Pancreas (tissue), 10 donors: Measurements from ENCODE around the gene MARVELD1. TPM values are rescaled to one million over a fixed set of nuclear protein-coding genes. Genes with fewer than 3 reads are reported as not detected.
A peak's percentile ranks its signal among the peaks of the same experiment; 100 is the strongest.

Experiments
- ATAC-seq, 4 donors: fragments of 200-7000 bp; cut with Tn5 transposase; one replicate each; pipeline versions ENCODE4 v1.8.0 to v1.9.1; 2020; ENCODE audit warnings: mild to moderate bottlenecking in 4 of 4, moderate library complexity in 4 of 4
- DNase-seq, 6 donors: peaks; one replicate each; pipeline ENCODE4 v3.0.0-alpha.2; 2020
- FAIRE-seq: peaks from 2 replicates; lab custom pipeline; 2012; peaks lifted over from hg19 to GRCh38; lab: Jason Lieb, UNC
- H3K27ac ChIP-seq, 4 donors: fragments of 200-600 bp; sonication (generic); 1 replicate in 3 of 4; 2 replicates in 1 of 4; pipeline versions ENCODE4 v1.5.0 to v1.8.0; 2020
- H3K27me3 ChIP-seq, 4 donors: fragments of 200-600 bp; one replicate each; pipeline ENCODE4 v1.8.0; 2021
- H3K36me3 ChIP-seq, 3 donors: fragments of 200-600 bp; sonication (generic) in 1 of 3; one replicate each; pipeline versions ENCODE4 v1.5.0 to v1.8.0; 2020 to 2021
- H3K4me1 ChIP-seq, 3 donors: fragments of 200-600 bp; one replicate each; pipeline ENCODE4 v1.8.0; 2021
- H3K4me3 ChIP-seq, 4 donors: fragments of 200-600 bp; sonication (generic) in 2 of 4; one replicate each; pipeline versions ENCODE4 v1.5.0 to v1.8.0; 2020 to 2021
- H3K9me3 ChIP-seq, 4 donors: fragments of 200-600 bp; one replicate each; pipeline ENCODE4 v1.8.0; 2021
- WGBS, 2 donors: extraction: QIAGEN DNeasy Blood & Tissue Kit; methylation state at CpG; one replicate each; pipeline ENCODE4 v1.1.7; 2013; 5-methylcytosine and 5-hydroxymethylcytosine counted together
- intact Hi-C, 3 donors: fragments of 100-400 bp; cut with DNase I; formaldehyde crosslinking; loops; one replicate each; pipeline versions ENCODE4 v1.11.1 to v1.14.2; 2022
- polyA plus RNA-seq, 2 donors: library from polyadenylated mRNA; stranded (reverse); fragments of 200-250 nt; gene quantifications; one replicate each; pipeline ENCODE4 v1.2.3, GENCODE V29; 2013
- total RNA-seq, 6 donors: library from RNA; stranded (reverse); fragmentation: NEBNext Ultra II Directional in 4 of 6; extraction: Animal tissue kit (Norgen Biotek cat#: 25700) in 4 of 6; gene quantifications; one replicate each; pipeline versions ENCODE4 v1.2.1 to v1.2.4, GENCODE V29; 2021 to 2023
- TF ChIP-seq, protein P1 (sequence below), 4 donors: fragments of 200-600 bp; sonication (generic) in 3 of 4; IDR thresholded peaks; one replicate each; pipeline versions ENCODE4 v1.5.0 to v1.8.0; 2021; ENCODE audit warnings: antibody characterized with exemption in 4 of 4
- donor health status: healthy with polysubstance abuse.
- donor health status: DM: no; HTN: no; CAD: no; lungs with moderate emphysema.
- donor health status: DM: no; HTN: no; CAD: no.
- donor health status: control.
- donor health status: control.
- donor health status: Bipolar disorder and iron deficiency.
- donor health status: DM: yes; HTN: yes; CAD: no.
- donor health status: DM: no; HTN: no; CAD: no.
- donor health status: DM: no; HTN: no; CAD: no.
- donor health status: DM: yes; HTN: yes; CAD: no.

Gene MARVELD1
- total and polyA plus RNA-seq, 8 donors, result 1.8 to 11.8 (median 4.2) TPM

GRCh38 chr10:97748116-97748515, 34.6 kb downstream of the MARVELD1 start:
- Histone ChIP-seq H3K4me1 (peaks cover 0 to 3% (median under 1%) of the 10 kb centered on the region in 3 donors), H3K27ac (no peak overlapping the region), H3K36me3 (peaks cover 0 to 50% (median 44%) of the 10 kb centered on the region in 3 donors), H3K27me3 (no peaks in the 10 kb centered on the region), H3K9me3 (no peaks in the 10 kb centered on the region), H3K4me3 (no peak overlapping the region)
- ATAC-seq (no peak), FAIRE-seq (no peak), DNase-seq (no peak)
- intact Hi-C loops, result no loop called here
- WGBS, 2 donors, result 85 to 87% methylated on average over 10 of the region's 10 CpGs
- TF ChIP-seq, protein P1, sequence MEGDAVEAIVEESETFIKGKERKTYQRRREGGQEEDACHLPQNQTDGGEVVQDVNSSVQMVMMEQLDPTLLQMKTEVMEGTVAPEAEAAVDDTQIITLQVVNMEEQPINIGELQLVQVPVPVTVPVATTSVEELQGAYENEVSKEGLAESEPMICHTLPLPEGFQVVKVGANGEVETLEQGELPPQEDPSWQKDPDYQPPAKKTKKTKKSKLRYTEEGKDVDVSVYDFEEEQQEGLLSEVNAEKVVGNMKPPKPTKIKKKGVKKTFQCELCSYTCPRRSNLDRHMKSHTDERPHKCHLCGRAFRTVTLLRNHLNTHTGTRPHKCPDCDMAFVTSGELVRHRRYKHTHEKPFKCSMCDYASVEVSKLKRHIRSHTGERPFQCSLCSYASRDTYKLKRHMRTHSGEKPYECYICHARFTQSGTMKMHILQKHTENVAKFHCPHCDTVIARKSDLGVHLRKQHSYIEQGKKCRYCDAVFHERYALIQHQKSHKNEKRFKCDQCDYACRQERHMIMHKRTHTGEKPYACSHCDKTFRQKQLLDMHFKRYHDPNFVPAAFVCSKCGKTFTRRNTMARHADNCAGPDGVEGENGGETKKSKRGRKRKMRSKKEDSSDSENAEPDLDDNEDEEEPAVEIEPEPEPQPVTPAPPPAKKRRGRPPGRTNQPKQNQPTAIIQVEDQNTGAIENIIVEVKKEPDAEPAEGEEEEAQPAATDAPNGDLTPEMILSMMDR (IDR thresholded peaks at IDR 0.05), result no peak

DNA sequence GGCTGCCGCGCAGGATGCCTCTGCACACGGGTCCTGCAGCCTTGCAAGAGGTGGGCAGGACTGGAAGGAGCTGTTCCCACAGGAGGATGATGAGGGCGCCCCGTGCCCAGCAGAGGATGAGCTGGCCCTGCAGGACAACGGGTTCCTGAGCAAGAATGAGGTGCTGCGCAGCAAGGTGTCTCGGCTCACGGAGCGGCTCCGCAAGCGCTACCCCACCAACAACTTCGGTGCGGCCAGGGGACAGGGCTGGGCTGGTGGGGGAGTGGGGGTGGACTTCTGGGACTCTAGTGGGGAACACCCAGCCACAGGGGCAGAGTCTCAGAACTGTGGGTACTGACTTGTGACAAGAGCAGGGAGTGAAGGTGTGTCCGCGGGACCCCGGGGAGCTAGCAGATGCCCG, 39.4 kb downstream of the MARVELD1 start:
- TF ChIP-seq, protein P1 (IDR thresholded peaks at IDR 0.05), result no peak
- DNase-seq, result peak in 1 of 6 donors; percentile 39
- no peaks in the 10 kb centered on the region for H3K4me1 ChIP-seq
- no peak for ATAC-seq
- H3K27ac ChIP-seq, result no peak overlapping the region
- no peaks in the 10 kb centered on the region for H3K27me3 ChIP-seq
- H3K9me3 ChIP-seq, result no peaks in the 10 kb centered on the region
- intact Hi-C loops, result no loop called here
- no peak for FAIRE-seq
- H3K36me3 ChIP-seq, result peaks cover 0 to 82% (median 48%) of the 10 kb centered on the region in 3 donors
- H3K4me3 ChIP-seq, result no peak overlapping the region
- WGBS, 2 donors, result 94% methylated on average over 18 of the region's 18 CpGs

DNA sequence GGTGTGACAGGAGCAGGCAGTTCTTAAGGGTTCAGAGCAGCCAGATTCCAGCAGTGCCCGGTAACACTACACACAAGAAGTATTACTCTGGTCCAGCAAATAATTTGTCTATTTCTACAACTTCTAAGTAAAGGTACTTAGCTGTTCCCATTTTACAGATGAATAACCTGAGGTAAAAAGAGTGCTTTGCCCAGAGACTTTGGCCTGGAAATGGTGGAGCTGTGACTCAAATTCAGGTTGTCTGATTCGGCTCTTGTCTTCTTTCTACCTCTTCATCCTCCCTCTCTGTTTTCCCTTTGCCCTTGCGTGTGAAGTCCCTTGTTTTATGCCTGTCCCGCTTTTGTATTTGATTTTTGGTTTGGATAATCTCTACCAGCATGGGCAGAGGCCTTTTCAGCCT, 41.2 kb downstream of the MARVELD1 start:
- no peak for FAIRE-seq
- H3K36me3 ChIP-seq, result peaks cover 0 to 74% (median 36%) of the 10 kb centered on the region in 3 donors
- no peak for ATAC-seq
- H3K9me3 ChIP-seq, result no peaks in the 10 kb centered on the region
- no peak overlapping the region for H3K4me3 ChIP-seq
- DNase-seq, result no peak
- TF ChIP-seq, protein P1 (IDR thresholded peaks at IDR 0.05), result no peak
- H3K27me3 ChIP-seq, result no peaks in the 10 kb centered on the region
- no peak overlapping the region for H3K27ac ChIP-seq
- 74 to 81% methylated on average over 4 of the region's 4 CpGs for WGBS, 2 donors
- H3K4me1 ChIP-seq, result no peaks in the 10 kb centered on the region
- intact Hi-C loops, result loop anchor here in 1 of 3 donors (5.0 kb wide), 2 partner anchors 118 to 288 kb away; no protein-coding TSS in a partner anchor

DNA sequence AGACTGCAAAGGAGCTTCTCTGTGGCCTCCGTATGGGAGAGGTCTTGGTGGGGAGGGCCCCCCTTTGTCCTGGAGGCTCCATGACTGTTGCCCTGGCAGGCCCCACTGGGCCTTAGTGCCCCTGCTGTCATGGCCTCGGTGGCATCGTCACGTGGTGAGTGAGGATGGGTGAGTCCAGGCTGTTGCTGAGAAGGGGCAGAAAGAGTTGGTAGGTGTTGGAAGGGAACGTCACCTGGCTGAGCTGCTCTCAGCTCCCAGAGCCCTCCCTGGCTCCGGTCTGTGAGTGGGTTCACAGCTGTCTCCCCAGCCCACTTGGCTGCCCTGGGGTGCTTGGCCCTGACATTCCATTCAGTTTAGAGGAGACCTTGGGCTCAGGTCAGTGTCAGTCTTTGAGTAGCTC, 42.2 kb downstream of the MARVELD1 start:
- Histone ChIP-seq H3K27ac (no peak overlapping the region), H3K27me3 (no peaks in the 10 kb centered on the region), H3K4me1 (no peaks in the 10 kb centered on the region), H3K36me3 (peaks cover 0 to 74% (median 34%) of the 10 kb centered on the region in 3 donors), H3K4me3 (no peak overlapping the region), H3K9me3 (no peaks in the 10 kb centered on the region)
- no peak for FAIRE-seq
- TF ChIP-seq, protein P1 (IDR thresholded peaks at IDR 0.05), result no peak
- DNase-seq, result peak in 1 of 6 donors; percentile 35
- 90 to 99% methylated on average over 6 of the region's 6 CpGs for WGBS, 2 donors
- intact Hi-C loops, result loop anchor here in 1 of 3 donors (5.0 kb wide), 2 partner anchors 117 to 287 kb away; no protein-coding TSS in a partner anchor
- no peak for ATAC-seq

- H3K4me3 ChIP-seq, result no peak overlapping the region
- FAIRE-seq, result no peak
- no peak for ATAC-seq
Measured at GRCh38 chr10:97757471-97757870, 43.9 kb downstream of the MARVELD1 start.

More at GRCh38 chr10:97757471-97757870, 43.9 kb downstream of the MARVELD1 start:
- DNase-seq, result peak in 1 of 6 donors; percentile 49
- H3K27me3 ChIP-seq, result no peaks in the 10 kb centered on the region
- intact Hi-C loops, result loop anchor here in 1 of 3 donors (5.0 kb wide), 2 partner anchors 115 to 285 kb away; no protein-coding TSS in a partner anchor
- no peak overlapping the region for H3K27ac ChIP-seq
- H3K4me1 ChIP-seq, result no peaks in the 10 kb centered on the region
- TF ChIP-seq, protein P1 (IDR thresholded peaks at IDR 0.05), result no peak
- peaks cover 0 to 59% (median 23%) of the 10 kb centered on the region in 3 donors for H3K36me3 ChIP-seq
- 76 to 78% methylated on average over 6 of the region's 6 CpGs for WGBS, 2 donors
- no peaks in the 10 kb centered on the region for H3K9me3 ChIP-seq
